Activated B cell treated with CpG ODN at 0.5 μM for 24 hours (primary cell): Measurements from ENCODE around the gene INTS1. TPM values are rescaled to one million over a fixed set of nuclear protein-coding genes. Genes with fewer than 3 reads are reported as not detected.

ENCODE experiments used
- ATAC-seq: fragments of 200-7000 bp; cut with Tn5 transposase; one replicate; pipeline ENCODE4 v1.10.0; 2021; ENCODE audit warnings: low read depth, mild to moderate bottlenecking, moderate library complexity
- CTCF ChIA-PET: fragments of 350-600 bp; sonication (Branson Sonifier 250); formaldehyde crosslinking; loops from one replicate; lab custom pipeline; 2021; ENCODE audit warnings: antibody characterized with exemption; lab: Charles Lee
- POLR2A ChIA-PET: fragments of 350-600 bp; sonication (Branson Sonifier 250); formaldehyde crosslinking; loops from one replicate; lab custom pipeline; 2021; ENCODE audit warnings: antibody characterized with exemption; lab: Charles Lee
- DNase-seq: peaks from one replicate; pipeline ENCODE4 v3.0.0; 2022
- H3K27ac Mint-ChIP-seq: one replicate; pipeline ENCODE4 v1.8.0; 2020; ENCODE audit warnings: mixed read lengths
- H3K27me3 Mint-ChIP-seq: one replicate; pipeline ENCODE4 v1.8.0; 2021; ENCODE audit warnings: mixed read lengths
- H3K36me3 Mint-ChIP-seq: one replicate; pipeline ENCODE4 v1.8.0; 2021; ENCODE audit warnings: low read depth, mixed read lengths
- H3K4me1 Mint-ChIP-seq: one replicate; pipeline ENCODE4 v1.8.0; 2021; ENCODE audit warnings: mixed read lengths
- H3K4me3 Mint-ChIP-seq: one replicate; pipeline ENCODE4 v1.8.0; 2020; ENCODE audit warnings: mild to moderate bottlenecking, mixed read lengths
- H3K9me3 Mint-ChIP-seq: one replicate; pipeline ENCODE4 v1.8.0; 2020; ENCODE audit warnings: mixed read lengths
- CTCF ChIP-seq: fragments of 200-600 bp; IDR thresholded peaks from one replicate; pipeline ENCODE4 v1.8.0; 2022; ENCODE audit warnings: antibody characterized with exemption, mild to moderate bottlenecking
- intact Hi-C: fragments of 100-400 bp; cut with micrococcal nuclease; formaldehyde crosslinking; loops from one replicate; pipeline ENCODE4 v1.15.1; 2024
- total RNA-seq: library from RNA; stranded (reverse); gene quantifications from 2 replicates; pipeline ENCODE4 v1.2.3, GENCODE V29; 2022

The INTS1 gene
- total RNA-seq, 1 donor from 2014 or later: 110 TPM

DNA sequence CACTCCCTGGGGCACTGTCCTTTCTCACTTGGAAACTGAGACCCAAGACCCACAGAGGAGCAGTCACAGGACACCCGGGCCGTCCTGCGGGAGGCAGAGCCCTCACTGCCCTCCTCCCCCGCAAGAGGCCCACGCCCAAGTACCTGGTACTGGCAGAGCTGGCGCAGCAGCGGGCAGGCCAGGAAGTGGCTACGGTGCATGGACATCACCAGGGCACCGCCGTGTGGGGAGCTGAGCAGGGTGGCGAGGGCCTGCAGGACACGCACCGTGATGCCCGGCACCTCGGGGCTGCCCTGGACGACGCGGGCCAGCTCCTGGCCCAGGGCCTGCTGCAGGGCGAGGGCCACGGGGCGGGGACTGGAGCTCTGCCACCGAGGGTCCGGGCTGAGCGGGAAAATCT lies 24.9 kb downstream of the INTS1 start:
- no peak overlapping the region for H3K27ac Mint-ChIP-seq

DNA sequence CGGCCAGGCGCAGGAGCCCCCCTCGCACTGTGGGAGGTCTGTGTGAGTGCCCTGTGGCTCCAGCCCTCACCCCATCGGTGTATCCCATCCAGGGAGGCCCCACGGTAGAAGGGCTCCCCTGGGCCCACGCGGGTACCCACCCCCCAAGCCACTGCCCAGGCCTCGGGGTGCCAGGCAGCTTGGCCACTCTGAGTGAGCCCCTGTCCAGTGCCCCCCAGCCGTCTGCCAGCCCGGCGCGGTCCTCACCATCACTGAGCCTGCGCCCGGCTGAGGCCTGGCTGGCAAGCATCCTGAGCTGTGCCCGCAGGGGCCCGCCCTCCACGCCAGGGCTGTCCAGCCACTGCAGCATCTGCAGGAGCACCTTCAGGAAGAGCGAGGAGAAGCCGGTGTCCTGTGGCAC lies 25.7 kb downstream of the INTS1 start:
- Mint-ChIP-seq H3K27me3 (no peaks in the 10 kb centered on the region), H3K27ac (no peak overlapping the region), H3K4me3 (no peak overlapping the region), H3K4me1 (no peaks in the 10 kb centered on the region), H3K9me3 (no peaks in the 10 kb centered on the region), H3K36me3 (peaks cover 60% of the 10 kb centered on the region)
- intact Hi-C loops: no loop called here
- CTCF ChIA-PET: no interaction called here
- DNase-seq (no peak), ATAC-seq (no peak)
- POLR2A ChIA-PET: no interaction called here
- no peak for TF ChIP-seq CTCF

More for the DNA sequence above, 24.9 kb downstream of the INTS1 start:
- peaks cover 64% of the 10 kb centered on the region for H3K36me3 Mint-ChIP-seq
- ATAC-seq (no peak), DNase-seq (no peak)
- no peak overlapping the region for H3K4me3 Mint-ChIP-seq
- no peaks in the 10 kb centered on the region for H3K27me3 Mint-ChIP-seq
- CTCF ChIA-PET: no interaction called here
- H3K4me1 Mint-ChIP-seq: no peaks in the 10 kb centered on the region
- intact Hi-C loops: no loop called here
- POLR2A ChIA-PET: no interaction called here
- TF ChIP-seq CTCF: no peak
- H3K9me3 Mint-ChIP-seq: no peaks in the 10 kb centered on the region

DNA sequence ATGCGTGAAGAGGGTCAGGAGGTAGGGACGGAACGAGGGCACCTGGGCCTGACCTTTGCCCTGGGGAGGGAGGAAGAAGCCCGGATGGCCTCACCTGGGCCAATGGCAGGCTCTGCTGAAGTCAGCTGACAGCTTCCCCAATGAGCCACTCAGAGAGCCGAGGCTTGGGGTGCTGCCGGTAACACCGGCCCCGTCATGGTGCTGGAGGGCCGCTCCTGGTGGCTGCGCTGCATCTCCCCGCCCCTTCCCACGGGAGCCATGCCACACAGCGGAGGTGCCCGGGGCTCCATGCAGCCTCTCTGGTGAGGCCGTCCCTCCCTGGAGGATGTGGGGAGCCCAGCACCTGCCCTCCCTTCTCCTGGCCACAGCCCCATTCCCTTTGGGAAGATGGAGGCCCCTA lies 27.3 kb downstream of the INTS1 start:
- TF ChIP-seq CTCF: no peak
- ChIA-PET CTCF (no interaction called here), POLR2A (interaction anchor here (0.6 kb wide), 1 partner anchor 749 kb away, joined by 4 read pairs; no protein-coding TSS in a partner anchor)
- no peaks in the 10 kb centered on the region for H3K4me1 Mint-ChIP-seq
- DNase-seq (no peak), ATAC-seq (no peak)
- no peaks in the 10 kb centered on the region for H3K27me3 Mint-ChIP-seq
- peaks cover 53% of the 10 kb centered on the region for H3K36me3 Mint-ChIP-seq
- H3K27ac Mint-ChIP-seq: no peak overlapping the region
- no peak overlapping the region for H3K4me3 Mint-ChIP-seq
- intact Hi-C loops: no loop called here
- H3K9me3 Mint-ChIP-seq: no peaks in the 10 kb centered on the region

DNA sequence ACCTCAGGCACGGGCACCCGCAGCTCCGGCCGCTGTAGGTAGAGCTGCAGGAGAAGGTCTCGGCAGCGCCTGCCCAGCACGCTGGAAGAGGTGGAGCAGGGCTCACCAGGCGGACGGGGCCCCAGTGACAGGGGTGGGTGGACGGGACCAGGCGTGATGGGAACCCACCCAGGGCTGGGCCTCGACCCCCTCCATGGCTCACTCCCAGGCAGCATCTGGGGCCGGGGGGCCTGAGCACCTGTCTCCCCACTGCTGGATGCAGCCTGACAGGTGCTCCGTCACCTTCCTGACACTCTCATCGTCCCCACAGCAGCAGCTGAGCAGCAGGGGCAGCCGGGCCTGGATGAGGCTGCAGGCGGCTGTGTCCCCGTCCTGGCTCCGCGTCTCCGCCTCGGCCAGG lies 28.2 kb downstream of the INTS1 start:
- Mint-ChIP-seq H3K4me3 (no peak overlapping the region), H3K27me3 (no peaks in the 10 kb centered on the region), H3K36me3 (peaks cover 52% of the 10 kb centered on the region), H3K4me1 (no peaks in the 10 kb centered on the region), H3K9me3 (no peaks in the 10 kb centered on the region), H3K27ac (no peak overlapping the region)
- DNase-seq: no peak
- intact Hi-C loops: loop anchor here (2.0 kb wide), 1 partner anchor 43 kb away; no protein-coding TSS in a partner anchor
- POLR2A ChIA-PET: no interaction called here
- CTCF ChIA-PET: no interaction called here
- no peak for ATAC-seq
- no peak for TF ChIP-seq CTCF

GRCh38 chr7:1475393-1475792 lies 28.8 kb downstream of the INTS1 start:
- ATAC-seq (no peak), DNase-seq (no peak)
- peaks cover 51% of the 10 kb centered on the region for H3K36me3 Mint-ChIP-seq
- intact Hi-C loops: loop anchor here (2.0 kb wide), 1 partner anchor 43 kb away; no protein-coding TSS in a partner anchor
- H3K27ac Mint-ChIP-seq: no peak overlapping the region
- H3K4me1 Mint-ChIP-seq: no peaks in the 10 kb centered on the region
- ChIA-PET POLR2A (no interaction called here), CTCF (no interaction called here)
- no peak for TF ChIP-seq CTCF
- no peaks in the 10 kb centered on the region for H3K27me3 Mint-ChIP-seq
- H3K9me3 Mint-ChIP-seq: no peaks in the 10 kb centered on the region
- H3K4me3 Mint-ChIP-seq: no peak overlapping the region
